Gastroesophageal sphincter (tissue), 3 donors: ENCODE data around the gene PLEKHN1.

Source experiments
- POLR2A ChIP-seq, 2 donors: fragments of 450-650 bp; IDR thresholded peaks; one replicate each; pipeline ENCODE4 v1.6.1; 2017; ENCODE audit warnings: antibody characterized with exemption in 2 of 2, mild to moderate bottlenecking in 2 of 2, moderate library complexity in 1 of 2
- TF ChIP-seq, protein P1 (sequence below), 4 experiments: fragments of 200-600 bp in 2 of 4; fragments of 450-650 bp in 2 of 4; sonication (generic) in 1 of 4; IDR thresholded peaks; one replicate each; pipeline ENCODE4 v1.5.1; 2017 to 2019; ENCODE audit warnings: antibody characterized with exemption in 4 of 4, mild to moderate bottlenecking in 2 of 4, moderate library complexity in 2 of 4

DNA sequence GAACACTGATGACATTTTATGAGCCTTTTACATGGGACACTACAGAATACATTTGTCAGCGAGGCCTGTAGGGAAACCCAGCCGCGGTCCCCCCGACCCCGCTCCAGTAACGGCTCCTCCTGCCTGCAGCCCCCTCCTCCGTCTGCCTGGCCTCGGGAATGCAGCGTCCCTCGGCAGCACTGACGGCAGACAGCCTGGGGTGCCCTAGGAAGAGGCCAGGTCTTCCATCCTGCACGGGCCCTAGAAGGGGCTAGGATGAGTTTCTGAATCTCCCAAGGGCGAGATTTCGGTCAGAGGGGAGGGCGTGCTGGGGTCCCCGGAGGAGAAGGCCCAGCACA lies 34.1 kb upstream of the PLEKHN1 start:
- TF ChIP-seq POLR2A (IDR thresholded peaks at IDR 0.05), result no peak
- TF ChIP-seq, protein P1, sequence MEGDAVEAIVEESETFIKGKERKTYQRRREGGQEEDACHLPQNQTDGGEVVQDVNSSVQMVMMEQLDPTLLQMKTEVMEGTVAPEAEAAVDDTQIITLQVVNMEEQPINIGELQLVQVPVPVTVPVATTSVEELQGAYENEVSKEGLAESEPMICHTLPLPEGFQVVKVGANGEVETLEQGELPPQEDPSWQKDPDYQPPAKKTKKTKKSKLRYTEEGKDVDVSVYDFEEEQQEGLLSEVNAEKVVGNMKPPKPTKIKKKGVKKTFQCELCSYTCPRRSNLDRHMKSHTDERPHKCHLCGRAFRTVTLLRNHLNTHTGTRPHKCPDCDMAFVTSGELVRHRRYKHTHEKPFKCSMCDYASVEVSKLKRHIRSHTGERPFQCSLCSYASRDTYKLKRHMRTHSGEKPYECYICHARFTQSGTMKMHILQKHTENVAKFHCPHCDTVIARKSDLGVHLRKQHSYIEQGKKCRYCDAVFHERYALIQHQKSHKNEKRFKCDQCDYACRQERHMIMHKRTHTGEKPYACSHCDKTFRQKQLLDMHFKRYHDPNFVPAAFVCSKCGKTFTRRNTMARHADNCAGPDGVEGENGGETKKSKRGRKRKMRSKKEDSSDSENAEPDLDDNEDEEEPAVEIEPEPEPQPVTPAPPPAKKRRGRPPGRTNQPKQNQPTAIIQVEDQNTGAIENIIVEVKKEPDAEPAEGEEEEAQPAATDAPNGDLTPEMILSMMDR (IDR thresholded peaks at IDR 0.05), result no peak
